Endometrial microvascular endothelial cells (primary cell): ENCODE data around the gene USB1. TPM values are rescaled to one million over a fixed set of nuclear protein-coding genes. Genes with fewer than 3 reads are reported as not detected.

Experiments
- in situ Hi-C: cut with HindIII; loops from 2 replicates; pipeline ENCODE4 v1.10.0; 2017; ENCODE audit warnings: low sequenced_read_pairs, low pct_unique_long_range_greater_than_20kb; ENCODE audit errors: inconsistent ontology term
- total RNA-seq: library from RNA; depleted of rRNA; stranded (reverse); fragments of >200 nt; gene quantifications from one replicate; pipeline ENCODE4 v1.2.3, GENCODE V29; 2015; ENCODE audit errors: inconsistent ontology term

USB1 gene
- total RNA-seq, 1 donor from 2014 or later: 39.5 TPM

- in situ Hi-C loops: loop anchor here (10.0 kb wide), 1 partner anchor 68 kb away; no protein-coding TSS in a partner anchor
These were observed 25.5 kb downstream of the USB1 start for GRCh38 chr16:58026705-58027160.

- in situ Hi-C loops: loop anchor here (10.0 kb wide), 1 partner anchor 67 kb away; no protein-coding TSS in a partner anchor
These were observed 26.1 kb downstream of the USB1 start for GRCh38 chr16:58027161-58027915.

- in situ Hi-C loops: loop anchor here (10.0 kb wide), 1 partner anchor 67 kb away; no protein-coding TSS in a partner anchor
These were observed 26.8 kb downstream of the USB1 start for GRCh38 chr16:58027916-58028455.

- in situ Hi-C loops: loop anchor here (10.0 kb wide), 1 partner anchor 66 kb away; no protein-coding TSS in a partner anchor
These were observed 27.4 kb downstream of the USB1 start for GRCh38 chr16:58028541-58029070.

GRCh38 chr16:58029410-58029809, 28.2 kb downstream of the USB1 start:
- in situ Hi-C loops: loop anchor here (10.0 kb wide), 1 partner anchor 65 kb away; no protein-coding TSS in a partner anchor

GRCh38 chr16:58030136-58030840, 29.1 kb downstream of the USB1 start:
- in situ Hi-C loops: loop anchor here (10.0 kb wide), 1 partner anchor 95 kb away; the partner anchor contains the start of gene CFAP20

- in situ Hi-C loops: loop anchor here (10.0 kb wide), 1 partner anchor 94 kb away; the partner anchor contains the start of gene CFAP20
These were observed 30.0 kb downstream of the USB1 start for GRCh38 chr16:58031016-58031800.

GRCh38 chr16:58032710-58033293, 31.6 kb downstream of the USB1 start:
- in situ Hi-C loops: loop anchor here (10.0 kb wide), 1 partner anchor 92 kb away; the partner anchor contains the start of gene CFAP20

GRCh38 chr16:58034128-58034685, 33.0 kb downstream of the USB1 start:
- in situ Hi-C loops: loop anchor here (10.0 kb wide), 1 partner anchor 91 kb away; the partner anchor contains the start of gene CFAP20

- in situ Hi-C loops: loop anchor here (10.0 kb wide), 1 partner anchor 90 kb away; the partner anchor contains the start of gene CFAP20
These were observed 33.6 kb downstream of the USB1 start for GRCh38 chr16:58034774-58035173.

- in situ Hi-C loops: loop anchor here (10.0 kb wide), 1 partner anchor 89 kb away; the partner anchor contains the start of gene CFAP20
These were observed 34.4 kb downstream of the USB1 start for GRCh38 chr16:58035356-58036170.

GRCh38 chr16:58036943-58037342, 35.7 kb downstream of the USB1 start:
- in situ Hi-C loops: loop anchor here (10.0 kb wide), 1 partner anchor 88 kb away; the partner anchor contains the start of gene CFAP20

- in situ Hi-C loops: loop anchor here (10.0 kb wide), 1 partner anchor 87 kb away; the partner anchor contains the start of gene CFAP20
These were observed 36.3 kb downstream of the USB1 start for GRCh38 chr16:58037365-58038057.

GRCh38 chr16:58038219-58038641, 37.0 kb downstream of the USB1 start:
- in situ Hi-C loops: loop anchor here (10.0 kb wide), 1 partner anchor 87 kb away; the partner anchor contains the start of gene CFAP20

- in situ Hi-C loops: loop anchor here (10.0 kb wide), 1 partner anchor 85 kb away; the partner anchor contains the start of gene CFAP20
These were observed 38.8 kb downstream of the USB1 start for GRCh38 chr16:58039829-58040495.
